Type B pancreatic cell (in vitro differentiated cells): Measurements from ENCODE around the gene AGER. TPM values are rescaled to one million over a fixed set of nuclear protein-coding genes. Genes with fewer than 3 reads are reported as not detected.
"Not testable (repeated sequence)": the region's sequence is repeated elsewhere in the genome, so short reads cannot be mapped to it uniquely, and the experiment has no call there.

Source experiments
- DNase-seq: peaks from one replicate; pipeline ENCODE4 v3.0.0; 2021; ENCODE audit warnings: mixed read lengths; ENCODE audit not compliant: unreplicated experiment; ENCODE audit errors: extremely low spot score
- H3K27ac Mint-ChIP-seq: 2 replicates; pipeline ENCODE4 v1.8.0; 2021; ENCODE audit warnings: mild to moderate bottlenecking, mixed read lengths
- H3K27me3 Mint-ChIP-seq: 2 replicates; pipeline ENCODE4 v1.8.0; 2021; ENCODE audit warnings: mixed read lengths
- H3K36me3 Mint-ChIP-seq: 2 replicates; pipeline ENCODE4 v1.8.0; 2021; ENCODE audit warnings: mixed read lengths
- H3K4me1 Mint-ChIP-seq: one replicate; pipeline ENCODE4 v1.8.0; 2021; ENCODE audit warnings: mixed read lengths; ENCODE audit not compliant: unreplicated experiment
- H3K4me3 Mint-ChIP-seq: 2 replicates; pipeline ENCODE4 v1.8.0; 2021; ENCODE audit warnings: mild to moderate bottlenecking, mixed read lengths
- H3K9me3 Mint-ChIP-seq: 2 replicates; pipeline ENCODE4 v1.8.0; 2021; ENCODE audit warnings: mixed read lengths
- total RNA-seq: library from RNA; stranded (reverse); gene quantifications from 2 replicates; pipeline ENCODE4 v1.2.1, GENCODE V29; 2021; ENCODE audit warnings: low replicate concordance
- TF ChIP-seq, protein P1 (sequence below): fragments of 200-600 bp; sonication (generic); conservative IDR thresholded peaks from 2 replicates; pipeline ENCODE4 v1.5.0; 2021; ENCODE audit warnings: antibody characterized with exemption, mild to moderate bottlenecking

The AGER gene
- total RNA-seq, 1 donor from 2014 or later = 16.9 TPM

GRCh38 chr6:32189069-32189741, 5.2 kb upstream of the AGER start:
- H3K36me3 Mint-ChIP-seq = peaks cover 16% of the 10 kb centered on the region
- TF ChIP-seq, protein P1, sequence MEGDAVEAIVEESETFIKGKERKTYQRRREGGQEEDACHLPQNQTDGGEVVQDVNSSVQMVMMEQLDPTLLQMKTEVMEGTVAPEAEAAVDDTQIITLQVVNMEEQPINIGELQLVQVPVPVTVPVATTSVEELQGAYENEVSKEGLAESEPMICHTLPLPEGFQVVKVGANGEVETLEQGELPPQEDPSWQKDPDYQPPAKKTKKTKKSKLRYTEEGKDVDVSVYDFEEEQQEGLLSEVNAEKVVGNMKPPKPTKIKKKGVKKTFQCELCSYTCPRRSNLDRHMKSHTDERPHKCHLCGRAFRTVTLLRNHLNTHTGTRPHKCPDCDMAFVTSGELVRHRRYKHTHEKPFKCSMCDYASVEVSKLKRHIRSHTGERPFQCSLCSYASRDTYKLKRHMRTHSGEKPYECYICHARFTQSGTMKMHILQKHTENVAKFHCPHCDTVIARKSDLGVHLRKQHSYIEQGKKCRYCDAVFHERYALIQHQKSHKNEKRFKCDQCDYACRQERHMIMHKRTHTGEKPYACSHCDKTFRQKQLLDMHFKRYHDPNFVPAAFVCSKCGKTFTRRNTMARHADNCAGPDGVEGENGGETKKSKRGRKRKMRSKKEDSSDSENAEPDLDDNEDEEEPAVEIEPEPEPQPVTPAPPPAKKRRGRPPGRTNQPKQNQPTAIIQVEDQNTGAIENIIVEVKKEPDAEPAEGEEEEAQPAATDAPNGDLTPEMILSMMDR = no peak
- peaks cover 45% of the 10 kb centered on the region for H3K4me1 Mint-ChIP-seq
- peak overlapping the region; percentile 94 for H3K27ac Mint-ChIP-seq
- H3K9me3 Mint-ChIP-seq = no peaks in the 10 kb centered on the region
- peak overlapping the region; percentile 96 for H3K4me3 Mint-ChIP-seq
- no peaks in the 10 kb centered on the region for H3K27me3 Mint-ChIP-seq
- no peak for DNase-seq

DNA sequence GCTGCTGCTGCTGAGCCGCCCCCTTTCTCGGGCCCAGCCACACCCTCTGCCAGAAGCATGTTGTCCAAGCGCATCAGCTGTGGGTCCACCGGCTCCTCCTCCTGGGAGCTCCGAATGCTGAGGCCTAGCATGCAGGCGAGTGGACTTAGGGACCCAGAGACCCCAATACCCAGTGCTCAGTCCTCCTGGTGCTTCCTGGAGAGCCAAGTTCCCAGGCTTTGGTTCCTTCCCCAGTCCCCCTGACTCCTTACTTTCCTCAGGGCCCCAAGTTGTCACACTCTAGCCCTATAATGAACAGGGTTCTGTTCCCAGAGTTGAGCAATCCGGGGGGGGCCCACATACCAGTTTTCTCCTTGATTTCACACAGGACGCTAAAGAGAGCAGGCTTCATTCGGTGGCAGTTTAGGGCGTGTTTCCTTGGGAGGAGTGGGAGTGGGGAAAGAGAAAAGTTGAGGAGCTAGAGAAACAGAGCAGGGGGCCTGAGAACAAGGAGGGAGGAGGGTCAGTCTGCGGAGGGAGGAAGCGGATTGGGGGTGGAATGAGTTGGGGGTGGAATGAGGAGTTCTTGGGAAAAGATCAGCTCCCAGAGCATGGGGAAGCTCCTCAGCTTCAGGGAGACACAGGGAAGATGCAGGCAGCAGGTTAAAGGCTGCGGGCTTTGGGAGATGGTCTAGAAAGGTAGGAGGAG, 4.5 kb upstream of the AGER start:
- peaks cover 16% of the 10 kb centered on the region for H3K36me3 Mint-ChIP-seq
- H3K9me3 Mint-ChIP-seq = no peaks in the 10 kb centered on the region
- H3K27ac Mint-ChIP-seq = peak overlapping the region; percentile 94
- no peak for DNase-seq
- peaks cover 38% of the 10 kb centered on the region for H3K4me1 Mint-ChIP-seq
- TF ChIP-seq, protein P1 = no peak
- peak overlapping the region; percentile 96 for H3K4me3 Mint-ChIP-seq
- H3K27me3 Mint-ChIP-seq = no peaks in the 10 kb centered on the region

- H3K9me3 Mint-ChIP-seq, H3K27me3 Mint-ChIP-seq, DNase-seq: not testable (repeated sequence)
- peaks cover 16% of the 10 kb centered on the region for H3K36me3 Mint-ChIP-seq
- H3K4me1 Mint-ChIP-seq = peaks cover 38% of the 10 kb centered on the region
- peak overlapping the region; percentile 96 for H3K4me3 Mint-ChIP-seq
- peak overlapping the region; percentile 94 for H3K27ac Mint-ChIP-seq
Measured at GRCh38 chr6:32187725-32188380, 3.8 kb upstream of the AGER start.

DNA sequence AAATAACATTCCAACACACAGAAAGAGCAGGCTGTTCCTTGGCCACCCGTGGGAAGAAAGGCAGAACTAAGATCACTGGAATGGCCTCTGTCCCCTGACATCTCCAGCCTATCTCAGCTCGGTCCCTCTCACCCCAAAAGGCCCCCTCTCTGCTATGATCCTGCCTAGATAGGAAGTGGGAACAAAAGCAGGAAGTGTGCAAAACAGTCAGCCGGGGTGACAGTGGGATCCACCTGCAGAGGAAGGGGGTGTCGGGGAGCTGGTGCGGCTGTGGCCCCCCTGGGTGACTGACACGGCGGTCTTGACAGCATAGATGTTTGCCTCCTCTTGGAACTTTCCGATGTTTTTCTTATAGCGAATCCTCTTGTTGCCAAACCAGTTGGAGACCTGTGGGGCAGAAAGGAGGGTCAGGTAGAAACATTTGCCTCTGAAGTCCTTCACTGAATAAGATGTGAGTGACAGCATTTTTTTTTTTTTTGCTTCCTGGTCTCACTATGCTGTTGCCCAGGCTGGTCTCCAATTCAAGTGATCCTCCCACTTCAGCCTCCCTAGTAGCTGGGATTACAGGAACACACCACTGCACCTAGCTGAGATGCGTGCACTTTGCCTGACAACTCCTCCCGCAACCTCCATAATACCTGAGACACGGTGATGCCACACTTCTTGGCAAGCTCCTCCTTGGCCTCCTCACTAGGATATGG, 3.1 kb upstream of the AGER start:
- H3K27me3 Mint-ChIP-seq = no peaks in the 10 kb centered on the region
- no peak for DNase-seq
- TF ChIP-seq, protein P1 = no peak
- H3K27ac Mint-ChIP-seq = peak overlapping the region; percentile 89
- H3K9me3 Mint-ChIP-seq = no peaks in the 10 kb centered on the region
- H3K36me3 Mint-ChIP-seq = peaks cover 16% of the 10 kb centered on the region
- peaks cover 38% of the 10 kb centered on the region for H3K4me1 Mint-ChIP-seq
- peak overlapping the region; percentile 77 for H3K4me3 Mint-ChIP-seq

GRCh38 chr6:32186151-32186840, 2.2 kb upstream of the AGER start:
- Mint-ChIP-seq H3K36me3 (peaks cover 16% of the 10 kb centered on the region), H3K4me3 (peak overlapping the region; percentile 77), H3K27ac (peak overlapping the region; percentile 89), H3K4me1 (peaks cover 35% of the 10 kb centered on the region)
- DNase-seq, H3K9me3 Mint-ChIP-seq, H3K27me3 Mint-ChIP-seq: not testable (repeated sequence)

GRCh38 chr6:32185681-32186131, 1.7 kb upstream of the AGER start:
- H3K4me1 Mint-ChIP-seq = peaks cover 30% of the 10 kb centered on the region
- H3K4me3 Mint-ChIP-seq = peak overlapping the region; percentile 76
- H3K27ac Mint-ChIP-seq = peak overlapping the region; percentile 89
- not testable (repeated sequence) for DNase-seq, H3K9me3 Mint-ChIP-seq, H3K27me3 Mint-ChIP-seq
- H3K36me3 Mint-ChIP-seq = peaks cover 17% of the 10 kb centered on the region
